Measurements from ENCODE around the gene CYB561. TPM values are rescaled to one million over a fixed set of nuclear protein-coding genes. Genes with fewer than 3 reads are reported as not detected.

Gene CYB561
- total RNA-seq, 1 donor from 2014 or later = 4.2 TPM

- Histone ChIP-seq H3K4me1 (ENCODE audit: control insufficient read depth in 3 of 3, insufficient read depth in 3 of 3, low read length in 3 of 3) (peaks cover 27 to 32% (median 30%) of the 10 kb centered on the region in 3 donors), H3K9ac (ENCODE audit: low read depth in 1 of 3, low read length in 3 of 3) (no peak overlapping the region), H3K4me3 (ENCODE audit: low read length in 3 of 3) (no peak overlapping the region), H3K27me3 (ENCODE audit: control insufficient read depth in 3 of 3, insufficient read depth in 3 of 3, low read length in 3 of 3) (peaks cover 0 to 10% (median 3%) of the 10 kb centered on the region in 3 donors), H3K36me3 (ENCODE audit: control insufficient read depth in 3 of 3, insufficient read depth in 3 of 3, low read length in 3 of 3) (no peaks in the 10 kb centered on the region), H3K9me3 (ENCODE audit: control insufficient read depth in 3 of 3, low read length in 3 of 3) (no peaks in the 10 kb centered on the region), H3K27ac (ENCODE audit: low read depth, low read length) (no peak overlapping the region)
Measured at GRCh38 chr17:63444457-63444856, 1.6 kb downstream of the CYB561 start.

- Histone ChIP-seq H3K27ac (ENCODE audit: low read depth, low read length) (no peak overlapping the region), H3K27me3 (ENCODE audit: control insufficient read depth in 3 of 3, insufficient read depth in 3 of 3, low read length in 3 of 3) (peaks cover 0 to 10% (median 3%) of the 10 kb centered on the region in 3 donors), H3K9ac (ENCODE audit: low read depth in 1 of 3, low read length in 3 of 3) (no peak overlapping the region), H3K9me3 (ENCODE audit: control insufficient read depth in 3 of 3, low read length in 3 of 3) (no peaks in the 10 kb centered on the region), H3K36me3 (ENCODE audit: control insufficient read depth in 3 of 3, insufficient read depth in 3 of 3, low read length in 3 of 3) (no peaks in the 10 kb centered on the region), H3K4me1 (ENCODE audit: control insufficient read depth in 3 of 3, insufficient read depth in 3 of 3, low read length in 3 of 3) (peaks cover 27 to 30% (median 27%) of the 10 kb centered on the region in 3 donors), H3K4me3 (ENCODE audit: low read length in 3 of 3) (no peak overlapping the region)
Measured at GRCh38 chr17:63443053-63443452, 3.1 kb downstream of the CYB561 start.

GRCh38 chr17:63442549-63443035 is 3.5 kb downstream of the CYB561 start:
- Histone ChIP-seq H3K27me3 (ENCODE audit: control insufficient read depth in 3 of 3, insufficient read depth in 3 of 3, low read length in 3 of 3) (peaks cover 0 to 10% (median 3%) of the 10 kb centered on the region in 3 donors), H3K9ac (ENCODE audit: low read depth in 1 of 3, low read length in 3 of 3) (no peak overlapping the region), H3K27ac (ENCODE audit: low read depth, low read length) (no peak overlapping the region), H3K4me3 (ENCODE audit: low read length in 3 of 3) (no peak overlapping the region), H3K9me3 (ENCODE audit: control insufficient read depth in 3 of 3, low read length in 3 of 3) (no peaks in the 10 kb centered on the region), H3K36me3 (ENCODE audit: control insufficient read depth in 3 of 3, insufficient read depth in 3 of 3, low read length in 3 of 3) (no peaks in the 10 kb centered on the region), H3K4me1 (ENCODE audit: control insufficient read depth in 3 of 3, insufficient read depth in 3 of 3, low read length in 3 of 3) (peaks cover 22 to 27% (median 23%) of the 10 kb centered on the region in 3 donors)

GRCh38 chr17:63442074-63442473 is 4.0 kb downstream of the CYB561 start:
- no peak overlapping the region for H3K4me3 ChIP-seq (ENCODE audit: low read length in 3 of 3)
- no peaks in the 10 kb centered on the region for H3K36me3 ChIP-seq (ENCODE audit: control insufficient read depth in 3 of 3, insufficient read depth in 3 of 3, low read length in 3 of 3)
- no peaks in the 10 kb centered on the region for H3K9me3 ChIP-seq (ENCODE audit: control insufficient read depth in 3 of 3, low read length in 3 of 3)
- H3K9ac ChIP-seq (ENCODE audit: low read depth in 1 of 3, low read length in 3 of 3) = no peak overlapping the region
- peaks cover 0 to 10% (median 3%) of the 10 kb centered on the region in 3 donors for H3K27me3 ChIP-seq (ENCODE audit: control insufficient read depth in 3 of 3, insufficient read depth in 3 of 3, low read length in 3 of 3)
- no peak overlapping the region for H3K27ac ChIP-seq (ENCODE audit: low read depth, low read length)
- H3K4me1 ChIP-seq (ENCODE audit: control insufficient read depth in 3 of 3, insufficient read depth in 3 of 3, low read length in 3 of 3) = peaks cover 20 to 25% (median 22%) of the 10 kb centered on the region in 3 donors

GRCh38 chr17:63441654-63442053 is 4.5 kb downstream of the CYB561 start:
- Histone ChIP-seq H3K36me3 (ENCODE audit: control insufficient read depth in 3 of 3, insufficient read depth in 3 of 3, low read length in 3 of 3) (no peaks in the 10 kb centered on the region), H3K4me3 (ENCODE audit: low read length in 3 of 3) (no peak overlapping the region), H3K27me3 (ENCODE audit: control insufficient read depth in 3 of 3, insufficient read depth in 3 of 3, low read length in 3 of 3) (peaks cover 3 to 8% (median 3%) of the 10 kb centered on the region in 3 donors), H3K4me1 (ENCODE audit: control insufficient read depth in 3 of 3, insufficient read depth in 3 of 3, low read length in 3 of 3) (peaks cover 22 to 25% (median 23%) of the 10 kb centered on the region in 3 donors), H3K9ac (ENCODE audit: low read depth in 1 of 3, low read length in 3 of 3) (no peak overlapping the region), H3K27ac (ENCODE audit: low read depth, low read length) (no peak overlapping the region), H3K9me3 (ENCODE audit: control insufficient read depth in 3 of 3, low read length in 3 of 3) (no peaks in the 10 kb centered on the region)

GRCh38 chr17:63440770-63441335 is 5.3 kb downstream of the CYB561 start:
- Histone ChIP-seq H3K27ac (ENCODE audit: low read depth, low read length) (no peak overlapping the region), H3K4me3 (ENCODE audit: low read length in 3 of 3) (no peak overlapping the region), H3K4me1 (ENCODE audit: control insufficient read depth in 3 of 3, insufficient read depth in 3 of 3, low read length in 3 of 3) (peaks cover 26 to 31% (median 31%) of the 10 kb centered on the region in 3 donors), H3K36me3 (ENCODE audit: control insufficient read depth in 3 of 3, insufficient read depth in 3 of 3, low read length in 3 of 3) (no peaks in the 10 kb centered on the region), H3K9me3 (ENCODE audit: control insufficient read depth in 3 of 3, low read length in 3 of 3) (no peaks in the 10 kb centered on the region), H3K9ac (ENCODE audit: low read depth in 1 of 3, low read length in 3 of 3) (no peak overlapping the region), H3K27me3 (ENCODE audit: control insufficient read depth in 3 of 3, insufficient read depth in 3 of 3, low read length in 3 of 3) (peaks cover 3 to 6% (median 4%) of the 10 kb centered on the region in 3 donors)

- peaks cover 0 to 3% (median 0%) of the 10 kb centered on the region in 3 donors for H3K36me3 ChIP-seq (ENCODE audit: control insufficient read depth in 3 of 3, insufficient read depth in 3 of 3, low read length in 3 of 3)
- no peak overlapping the region for H3K9ac ChIP-seq (ENCODE audit: low read depth in 1 of 3, low read length in 3 of 3)
- H3K9me3 ChIP-seq (ENCODE audit: control insufficient read depth in 3 of 3, low read length in 3 of 3) = no peaks in the 10 kb centered on the region
- H3K27ac ChIP-seq (ENCODE audit: low read depth, low read length) = peak overlapping the region; percentile 39
- peaks cover 29 to 34% (median 32%) of the 10 kb centered on the region in 3 donors for H3K4me1 ChIP-seq (ENCODE audit: control insufficient read depth in 3 of 3, insufficient read depth in 3 of 3, low read length in 3 of 3)
- H3K4me3 ChIP-seq (ENCODE audit: low read length in 3 of 3) = peak overlapping the region in 1 of 3 donors; percentile 31
- peaks cover 0 to 6% (median 4%) of the 10 kb centered on the region in 3 donors for H3K27me3 ChIP-seq (ENCODE audit: control insufficient read depth in 3 of 3, insufficient read depth in 3 of 3, low read length in 3 of 3)
Measured at GRCh38 chr17:63440127-63440769, 5.9 kb downstream of the CYB561 start.

- peak overlapping the region in 1 of 3 donors; percentile 31 for H3K4me3 ChIP-seq (ENCODE audit: low read length in 3 of 3)
- H3K9ac ChIP-seq (ENCODE audit: low read depth in 1 of 3, low read length in 3 of 3) = no peak overlapping the region
- H3K36me3 ChIP-seq (ENCODE audit: control insufficient read depth in 3 of 3, insufficient read depth in 3 of 3, low read length in 3 of 3) = peaks cover 0 to 3% (median 0%) of the 10 kb centered on the region in 3 donors
- H3K4me1 ChIP-seq (ENCODE audit: control insufficient read depth in 3 of 3, insufficient read depth in 3 of 3, low read length in 3 of 3) = peaks cover 35 to 39% (median 38%) of the 10 kb centered on the region in 3 donors
- peaks cover 0 to 6% (median 4%) of the 10 kb centered on the region in 3 donors for H3K27me3 ChIP-seq (ENCODE audit: control insufficient read depth in 3 of 3, insufficient read depth in 3 of 3, low read length in 3 of 3)
- no peaks in the 10 kb centered on the region for H3K9me3 ChIP-seq (ENCODE audit: control insufficient read depth in 3 of 3, low read length in 3 of 3)
- H3K27ac ChIP-seq (ENCODE audit: low read depth, low read length) = peak overlapping the region; percentile 39
Measured at GRCh38 chr17:63439687-63440086, 6.4 kb downstream of the CYB561 start.

- H3K4me3 ChIP-seq (ENCODE audit: low read length in 3 of 3) = no peak overlapping the region
Measured at GRCh38 chr17:63438092-63439051, 7.7 kb downstream of the CYB561 start.

More at GRCh38 chr17:63438092-63439051, 7.7 kb downstream of the CYB561 start:
- H3K36me3 ChIP-seq (ENCODE audit: control insufficient read depth in 3 of 3, insufficient read depth in 3 of 3, low read length in 3 of 3) = peaks cover 0 to 3% (median 0%) of the 10 kb centered on the region in 3 donors
- H3K27me3 ChIP-seq (ENCODE audit: control insufficient read depth in 3 of 3, insufficient read depth in 3 of 3, low read length in 3 of 3) = peaks cover 0 to 6% (median 4%) of the 10 kb centered on the region in 3 donors
- H3K9me3 ChIP-seq (ENCODE audit: control insufficient read depth in 3 of 3, low read length in 3 of 3) = no peaks in the 10 kb centered on the region
- no peak overlapping the region for H3K27ac ChIP-seq (ENCODE audit: low read depth, low read length)
- H3K9ac ChIP-seq (ENCODE audit: low read depth in 1 of 3, low read length in 3 of 3) = no peak overlapping the region
- peaks cover 46 to 49% (median 47%) of the 10 kb centered on the region in 3 donors for H3K4me1 ChIP-seq (ENCODE audit: control insufficient read depth in 3 of 3, insufficient read depth in 3 of 3, low read length in 3 of 3)

All from skeletal muscle tissue (tissue), 4 donors.